Astrocyte (in vitro differentiated cells and primary cell): ENCODE data around the gene SERF2.

Source experiments
- CTCF ChIP-seq: IDR thresholded peaks from 2 replicates; pipeline ENCODE4 v1.5.1; 2011; ENCODE audit warnings: low read depth, mild to moderate bottlenecking, inconsistent platforms, low read length, moderate library complexity; ENCODE audit not compliant: insufficient read depth
- EZH2 ChIP-seq: IDR thresholded peaks from 2 replicates; pipeline ENCODE4 v1.6.1; 2012; ENCODE audit warnings: mild to moderate bottlenecking, low read length, inconsistent platforms; ENCODE audit not compliant: insufficient read depth

- TF ChIP-seq CTCF: no peak
- TF ChIP-seq EZH2: no peak
These were observed 17.0 kb downstream of the SERF2 start for GRCh38 chr15:43808960-43809678.
